HEK293 (cell line): Measurements from ENCODE around the gene SEC22C.

Experiments
- CTCF ChIA-PET: fragments of 350-600 bp; formaldehyde crosslinking; extraction: SDS; loops from one replicate; lab custom pipeline; 2021; ENCODE audit warnings: antibody characterized with exemption; lab: Yijun Ruan, JAX
- POLR2A ChIA-PET: fragments of 300-600 bp; formaldehyde crosslinking; extraction: SDS; loops from one replicate; lab custom pipeline; 2020; ENCODE audit warnings: antibody characterized with exemption, inconsistent platforms; lab: Yijun Ruan, JAX
- H3K27ac ChIP-seq: fragments of 200-500 bp; sonication (Bioruptor generic); 2 replicates; pipeline ENCODE4 v1.5.1; 2014; ENCODE audit warnings: low read depth, low read length, control low read depth, inconsistent platforms; ENCODE audit errors: extremely low read depth
- H3K36me3 ChIP-seq, 2 experiments: fragments of 200-500 bp in 1 of 2; sonication (Bioruptor generic) in 1 of 2; 1 replicate in 1 of 2; 2 replicates in 1 of 2; pipeline ENCODE4 v1.5.1; 2014 to 2017; ENCODE audit warnings: inconsistent platforms in 2 of 2, low read length in 2 of 2; ENCODE audit not compliant: control insufficient read depth in 2 of 2, insufficient read depth in 1 of 2
- H3K4me1 ChIP-seq: fragments of 200-500 bp; sonication (Bioruptor generic); 2 replicates; pipeline ENCODE4 v1.5.1; 2014; ENCODE audit warnings: mild to moderate bottlenecking, low read length, inconsistent platforms; ENCODE audit not compliant: control insufficient read depth, insufficient read depth
- H3K4me3 ChIP-seq: 2 replicates; pipeline ENCODE4 v1.5.1; 2011; ENCODE audit warnings: low read depth, mild to moderate bottlenecking, control low read depth, low read length, moderate library complexity
- H3K9me3 ChIP-seq: fragments of 200-500 bp; sonication (Bioruptor generic); 2 replicates; pipeline ENCODE4 v1.5.1; 2014; ENCODE audit warnings: low read depth, low read length, inconsistent platforms; ENCODE audit not compliant: control insufficient read depth, insufficient read depth
- GLIS1 ChIP-seq: fragments of 450-650 bp; formaldehyde crosslinking; IDR thresholded peaks from 2 replicates; pipeline ENCODE4 v1.5.1; 2016; ENCODE audit warnings: missing biosample characterization, missing genetic modification characterization
- HOXC10 ChIP-seq: sonication (generic); formaldehyde crosslinking; IDR thresholded peaks from 2 replicates; pipeline ENCODE4 v1.8.1; 2023; ENCODE audit warnings: mild to moderate bottlenecking, missing genetic modification reagents
- OSR2 ChIP-seq: fragments of 450-650 bp; formaldehyde crosslinking; IDR thresholded peaks from 2 replicates; pipeline ENCODE4 v1.5.1; 2016; ENCODE audit warnings: missing biosample characterization, missing genetic modification characterization
- PRDM1 ChIP-seq: fragments of 450-650 bp; formaldehyde crosslinking; IDR thresholded peaks from 2 replicates; pipeline ENCODE4; 2016; ENCODE audit warnings: missing biosample characterization, missing genetic modification characterization
- SALL2 ChIP-seq: fragments of 450-650 bp; formaldehyde crosslinking; IDR thresholded peaks from 2 replicates; pipeline ENCODE4 v1.5.0; 2017; ENCODE audit warnings: missing biosample characterization, mild to moderate bottlenecking, missing genetic modification characterization, borderline replicate concordance
- SP2 ChIP-seq: fragments of 450-650 bp; formaldehyde crosslinking; IDR thresholded peaks from 2 replicates; pipeline ENCODE4 v1.5.1; 2016; ENCODE audit warnings: missing biosample characterization, missing genetic modification characterization
- ZBTB20 ChIP-seq: fragments of 450-650 bp; formaldehyde crosslinking; IDR thresholded peaks from 2 replicates; pipeline ENCODE4 v1.5.1; 2016; ENCODE audit warnings: missing biosample characterization, missing genetic modification characterization
- ZNF138 ChIP-seq: fragments of 450-650 bp; formaldehyde crosslinking; IDR thresholded peaks from 2 replicates; pipeline ENCODE4 v1.5.1; 2016; ENCODE audit warnings: missing biosample characterization, missing genetic modification characterization, borderline replicate concordance
- ZNF16 ChIP-seq: fragments of 450-650 bp; formaldehyde crosslinking; IDR thresholded peaks from 2 replicates; pipeline ENCODE4 v1.5.1; 2016; ENCODE audit warnings: low read depth, missing biosample characterization, missing genetic modification characterization
- ZNF184 ChIP-seq: fragments of 450-650 bp; IDR thresholded peaks from 2 replicates; pipeline ENCODE4 v1.5.1; 2018; ENCODE audit warnings: missing biosample characterization, mild to moderate bottlenecking, missing genetic modification characterization
- ZNF394 ChIP-seq: fragments of 450-650 bp; formaldehyde crosslinking; IDR thresholded peaks from 2 replicates; pipeline ENCODE4 v1.5.1; 2016; ENCODE audit warnings: missing biosample characterization, missing genetic modification characterization, mild to moderate bottlenecking, moderate library complexity, borderline replicate concordance
- ZNF510 ChIP-seq: fragments of 450-650 bp; formaldehyde crosslinking; IDR thresholded peaks from 2 replicates; pipeline ENCODE4 v1.5.1; 2018; ENCODE audit warnings: mild to moderate bottlenecking, missing genetic modification characterization, missing biosample characterization; ENCODE audit not compliant: insufficient replicate concordance
- ZNF521 ChIP-seq: fragments of 450-650 bp; formaldehyde crosslinking; IDR thresholded peaks from 2 replicates; pipeline ENCODE4 v1.5.1; 2017; ENCODE audit warnings: missing biosample characterization, mild to moderate bottlenecking, missing genetic modification characterization
- ZNF561 ChIP-seq: fragments of 450-650 bp; IDR thresholded peaks from 2 replicates; pipeline ENCODE4 v1.5.1; 2018; ENCODE audit warnings: missing biosample characterization, missing genetic modification characterization, borderline replicate concordance
- ZNF571 ChIP-seq: fragments of 450-650 bp; formaldehyde crosslinking; IDR thresholded peaks from 2 replicates; pipeline ENCODE4 v1.5.0; 2017; ENCODE audit warnings: missing biosample characterization, missing genetic modification characterization
- ZNF610 ChIP-seq: fragments of 450-650 bp; formaldehyde crosslinking; IDR thresholded peaks from 2 replicates; pipeline ENCODE4 v1.5.1; 2016; ENCODE audit warnings: missing biosample characterization, missing genetic modification characterization, borderline replicate concordance
- ZNF768 ChIP-seq: fragments of 450-650 bp; formaldehyde crosslinking; IDR thresholded peaks from 2 replicates; pipeline ENCODE4 v1.5.1; 2018; ENCODE audit warnings: missing biosample characterization, mild to moderate bottlenecking, missing genetic modification characterization
- ZNF777 ChIP-seq: fragments of 450-650 bp; formaldehyde crosslinking; IDR thresholded peaks from 2 replicates; pipeline ENCODE4 v1.5.1; 2017; ENCODE audit warnings: missing biosample characterization, missing genetic modification characterization, borderline replicate concordance
- ZNF830 ChIP-seq: fragments of 450-650 bp; IDR thresholded peaks from 2 replicates; pipeline ENCODE4 v1.5.0; 2018; ENCODE audit warnings: missing biosample characterization, missing genetic modification characterization, low read depth, mild to moderate bottlenecking, moderate library complexity
- ZNF837 ChIP-seq: fragments of 450-650 bp; formaldehyde crosslinking; IDR thresholded peaks from 2 replicates; pipeline ENCODE4 v1.5.1; 2016; ENCODE audit warnings: missing biosample characterization, missing genetic modification characterization
- ZNF843 ChIP-seq: fragments of 450-650 bp; formaldehyde crosslinking; IDR thresholded peaks from 2 replicates; pipeline ENCODE4 v1.5.1; 2016; ENCODE audit warnings: missing biosample characterization, missing genetic modification characterization
- TF ChIP-seq, protein P1 (sequence below): fragments of 450-650 bp; formaldehyde crosslinking; IDR thresholded peaks from 2 replicates; pipeline ENCODE4 v1.5.1; 2016; ENCODE audit warnings: missing biosample characterization, missing genetic modification characterization
- TF ChIP-seq, protein P2 (sequence below): fragments of 450-650 bp; formaldehyde crosslinking; IDR thresholded peaks from 2 replicates; pipeline ENCODE4 v1.5.1; 2016; ENCODE audit warnings: missing biosample characterization, missing genetic modification characterization
- TF ChIP-seq, protein P3 (sequence below): fragments of 450-650 bp; formaldehyde crosslinking; IDR thresholded peaks from 2 replicates; pipeline ENCODE4 v1.5.1; 2016; ENCODE audit warnings: missing biosample characterization, missing genetic modification characterization
- TF ChIP-seq, protein P4 (sequence below): fragments of 450-650 bp; formaldehyde crosslinking; IDR thresholded peaks from 2 replicates; pipeline ENCODE4 v1.5.1; 2016; ENCODE audit warnings: missing biosample characterization, missing genetic modification characterization
- TF ChIP-seq, protein P5 (sequence below): sonication (generic); formaldehyde crosslinking; IDR thresholded peaks from 2 replicates; pipeline ENCODE4 v1.8.1; 2022; ENCODE audit warnings: mild to moderate bottlenecking, moderate library complexity, missing genetic modification reagents

The SEC22C gene

DNA sequence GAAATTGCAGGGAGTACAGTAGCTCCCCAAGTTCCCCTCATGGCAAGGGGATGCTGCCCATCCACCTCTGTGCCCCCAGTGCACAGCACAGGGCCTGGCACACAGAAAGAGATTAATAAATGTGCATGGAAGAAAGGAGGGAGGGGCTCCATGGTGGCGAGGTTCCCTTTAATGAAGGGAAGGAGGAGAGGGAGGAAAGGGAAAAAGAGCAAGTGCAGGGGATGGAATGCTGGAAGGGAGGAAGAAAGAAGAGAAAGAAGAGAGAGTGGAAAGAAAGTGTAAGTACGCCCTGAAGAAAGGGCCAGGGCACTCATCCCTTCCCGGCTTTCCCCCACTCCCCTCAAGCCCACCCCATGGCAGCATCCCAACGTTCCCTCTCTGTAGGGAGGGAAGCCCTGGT lies 80.9 kb downstream of the SEC22C start:
- Histone ChIP-seq H3K27ac (no peak overlapping the region), H3K4me1 (no peaks in the 10 kb centered on the region), H3K9me3 (no peaks in the 10 kb centered on the region), H3K4me3 (no peak overlapping the region), H3K36me3 (no peaks in the 10 kb centered on the region)
- peak; percentile 78 for TF ChIP-seq PRDM1 (tag by site-specific recombination)
- TF ChIP-seq, protein P1, sequence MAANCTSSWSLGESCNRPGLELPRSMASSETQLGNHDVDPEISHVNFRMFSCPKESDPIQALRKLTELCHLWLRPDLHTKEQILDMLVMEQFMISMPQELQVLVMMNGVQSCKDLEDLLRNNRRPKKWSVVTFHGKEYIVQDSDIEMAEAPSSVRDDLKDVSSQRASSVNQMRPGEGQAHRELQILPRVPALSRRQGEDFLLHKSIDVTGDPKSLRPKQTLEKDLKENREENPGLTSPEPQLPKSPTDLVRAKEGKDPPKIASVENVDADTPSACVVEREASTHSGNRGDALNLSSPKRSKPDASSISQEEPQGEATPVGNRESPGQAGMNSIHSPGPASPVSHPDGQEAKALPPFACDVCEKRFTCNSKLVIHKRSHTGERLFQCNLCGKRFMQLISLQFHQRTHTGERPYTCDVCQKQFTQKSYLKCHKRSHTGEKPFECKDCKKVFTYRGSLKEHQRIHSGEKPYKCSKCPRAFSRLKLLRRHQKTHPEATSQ = no peak
- no peak for TF ChIP-seq ZNF837 (tag by site-specific recombination)
- TF ChIP-seq, protein P2, sequence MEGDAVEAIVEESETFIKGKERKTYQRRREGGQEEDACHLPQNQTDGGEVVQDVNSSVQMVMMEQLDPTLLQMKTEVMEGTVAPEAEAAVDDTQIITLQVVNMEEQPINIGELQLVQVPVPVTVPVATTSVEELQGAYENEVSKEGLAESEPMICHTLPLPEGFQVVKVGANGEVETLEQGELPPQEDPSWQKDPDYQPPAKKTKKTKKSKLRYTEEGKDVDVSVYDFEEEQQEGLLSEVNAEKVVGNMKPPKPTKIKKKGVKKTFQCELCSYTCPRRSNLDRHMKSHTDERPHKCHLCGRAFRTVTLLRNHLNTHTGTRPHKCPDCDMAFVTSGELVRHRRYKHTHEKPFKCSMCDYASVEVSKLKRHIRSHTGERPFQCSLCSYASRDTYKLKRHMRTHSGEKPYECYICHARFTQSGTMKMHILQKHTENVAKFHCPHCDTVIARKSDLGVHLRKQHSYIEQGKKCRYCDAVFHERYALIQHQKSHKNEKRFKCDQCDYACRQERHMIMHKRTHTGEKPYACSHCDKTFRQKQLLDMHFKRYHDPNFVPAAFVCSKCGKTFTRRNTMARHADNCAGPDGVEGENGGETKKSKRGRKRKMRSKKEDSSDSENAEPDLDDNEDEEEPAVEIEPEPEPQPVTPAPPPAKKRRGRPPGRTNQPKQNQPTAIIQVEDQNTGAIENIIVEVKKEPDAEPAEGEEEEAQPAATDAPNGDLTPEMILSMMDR = no peak
- ChIA-PET POLR2A (no interaction called here), CTCF (interaction anchor here (0.6 kb wide), 2 partner anchors 29 to 166 kb away, joined by 3 to 6 read pairs; no protein-coding TSS in a partner anchor)

DNA sequence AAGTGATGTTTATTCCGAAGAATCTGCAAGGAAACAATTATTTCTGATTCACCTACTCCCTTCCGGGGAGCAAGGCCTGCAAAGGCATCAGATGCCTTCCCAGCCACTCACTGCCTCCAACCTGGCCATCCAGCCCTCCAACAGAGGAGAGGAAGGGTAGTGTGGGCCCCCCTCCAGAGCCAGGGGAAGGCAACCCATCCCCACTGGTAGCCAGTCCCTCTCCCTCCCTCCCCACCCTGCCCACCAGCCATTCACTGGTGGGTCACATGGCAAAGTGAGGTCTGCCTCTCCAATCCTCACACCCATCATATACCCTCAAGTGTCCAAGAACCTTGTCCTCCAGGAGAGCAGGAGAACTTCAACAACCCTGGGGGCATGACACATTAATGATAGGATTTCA lies 81.7 kb downstream of the SEC22C start:
- no peaks in the 10 kb centered on the region for H3K9me3 ChIP-seq
- H3K4me3 ChIP-seq = no peak overlapping the region
- no peaks in the 10 kb centered on the region for H3K4me1 ChIP-seq
- H3K36me3 ChIP-seq = no peaks in the 10 kb centered on the region
- ChIA-PET POLR2A (no interaction called here), CTCF (interaction anchor here (0.6 to 0.7 kb wide), 2 partner anchors 165 to 253 kb away, joined by 3 read pairs; no protein-coding TSS in a partner anchor)
- TF ChIP-seq SP2 (no peak), ZNF830 (tag by site-specific recombination) (no peak), ZNF16 (tag by site-specific recombination) (no peak), ZNF777 (tag by site-specific recombination) (no peak), GLIS1 (tag by site-specific recombination) (peak; percentile 9; the same call in 1 of the 2 replicates)
- no peak overlapping the region for H3K27ac ChIP-seq

DNA sequence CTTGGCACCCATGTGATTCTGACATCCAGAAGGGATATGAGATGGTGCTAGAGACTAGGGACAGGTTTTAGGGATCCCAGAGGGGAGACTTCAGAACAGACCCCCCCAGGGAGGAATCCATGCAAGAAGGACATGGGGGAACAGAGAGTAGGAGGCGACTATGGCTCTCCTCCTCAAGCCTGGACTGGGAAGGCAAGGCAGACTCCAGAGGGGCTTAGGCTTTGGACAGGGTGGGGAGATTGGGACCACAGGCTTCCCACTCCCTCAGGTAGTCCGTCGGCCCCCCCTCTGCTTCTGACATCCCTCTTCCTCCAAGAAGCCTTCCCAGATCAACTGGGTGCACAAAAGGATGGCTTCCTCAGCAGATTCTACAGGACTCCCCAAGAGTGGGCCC lies 82.3 kb downstream of the SEC22C start:
- no peaks in the 10 kb centered on the region for H3K4me1 ChIP-seq
- ChIA-PET POLR2A (no interaction called here), CTCF (no interaction called here)
- no peak overlapping the region for H3K4me3 ChIP-seq
- H3K36me3 ChIP-seq = no peaks in the 10 kb centered on the region
- TF ChIP-seq, protein P3, sequence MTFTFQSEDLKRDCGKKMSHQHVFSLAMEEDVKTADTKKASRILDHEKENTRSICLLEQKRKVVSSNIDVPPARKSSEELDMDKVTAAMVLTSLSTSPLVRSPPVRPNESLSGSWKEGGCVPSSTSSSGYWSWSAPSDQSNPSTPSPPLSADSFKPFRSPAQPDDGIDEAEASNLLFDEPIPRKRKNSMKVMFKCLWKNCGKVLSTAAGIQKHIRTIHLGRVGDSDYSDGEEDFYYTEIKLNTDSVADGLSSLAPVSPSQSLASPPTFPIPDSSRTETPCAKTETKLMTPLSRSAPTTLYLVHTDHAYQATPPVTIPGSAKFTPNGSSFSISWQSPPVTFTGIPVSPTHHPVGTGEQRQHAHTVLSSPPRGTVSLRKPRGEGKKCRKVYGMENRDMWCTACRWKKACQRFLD (tag by site-specific recombination) = no peak
- no peak for TF ChIP-seq HOXC10 (CRISPR knock-in tag)
- no peak for TF ChIP-seq SALL2 (tag by site-specific recombination)
- no peak for TF ChIP-seq ZNF571
- TF ChIP-seq ZNF184 (tag by site-specific recombination) = no peak
- TF ChIP-seq ZNF510 = no peak
- no peak for TF ChIP-seq ZNF561
- TF ChIP-seq, protein P4, sequence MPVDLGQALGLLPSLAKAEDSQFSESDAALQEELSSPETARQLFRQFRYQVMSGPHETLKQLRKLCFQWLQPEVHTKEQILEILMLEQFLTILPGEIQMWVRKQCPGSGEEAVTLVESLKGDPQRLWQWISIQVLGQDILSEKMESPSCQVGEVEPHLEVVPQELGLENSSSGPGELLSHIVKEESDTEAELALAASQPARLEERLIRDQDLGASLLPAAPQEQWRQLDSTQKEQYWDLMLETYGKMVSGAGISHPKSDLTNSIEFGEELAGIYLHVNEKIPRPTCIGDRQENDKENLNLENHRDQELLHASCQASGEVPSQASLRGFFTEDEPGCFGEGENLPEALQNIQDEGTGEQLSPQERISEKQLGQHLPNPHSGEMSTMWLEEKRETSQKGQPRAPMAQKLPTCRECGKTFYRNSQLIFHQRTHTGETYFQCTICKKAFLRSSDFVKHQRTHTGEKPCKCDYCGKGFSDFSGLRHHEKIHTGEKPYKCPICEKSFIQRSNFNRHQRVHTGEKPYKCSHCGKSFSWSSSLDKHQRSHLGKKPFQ (tag by site-specific recombination) = no peak
- TF ChIP-seq ZBTB20 (tag by site-specific recombination) = no peak
- TF ChIP-seq ZNF768 (tag by site-specific recombination) = no peak
- no peak for TF ChIP-seq ZNF394
- TF ChIP-seq ZNF138 = no peak
- TF ChIP-seq OSR2 (tag by site-specific recombination) = no peak
- TF ChIP-seq ZNF843 = no peak
- no peak for TF ChIP-seq ZNF521
- TF ChIP-seq, protein P5, sequence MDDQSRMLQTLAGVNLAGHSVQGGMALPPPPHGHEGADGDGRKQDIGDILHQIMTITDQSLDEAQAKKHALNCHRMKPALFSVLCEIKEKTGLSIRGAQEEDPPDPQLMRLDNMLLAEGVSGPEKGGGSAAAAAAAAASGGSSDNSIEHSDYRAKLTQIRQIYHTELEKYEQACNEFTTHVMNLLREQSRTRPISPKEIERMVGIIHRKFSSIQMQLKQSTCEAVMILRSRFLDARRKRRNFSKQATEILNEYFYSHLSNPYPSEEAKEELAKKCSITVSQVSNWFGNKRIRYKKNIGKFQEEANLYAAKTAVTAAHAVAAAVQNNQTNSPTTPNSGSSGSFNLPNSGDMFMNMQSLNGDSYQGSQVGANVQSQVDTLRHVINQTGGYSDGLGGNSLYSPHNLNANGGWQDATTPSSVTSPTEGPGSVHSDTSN (CRISPR knock-in tag) = no peak
- no peak for TF ChIP-seq ZNF610
- no peak overlapping the region for H3K27ac ChIP-seq
- no peaks in the 10 kb centered on the region for H3K9me3 ChIP-seq
